HG03571 (cell line): ENCODE results near the gene NYAP1.
"Not testable (repeated sequence)": the region's sequence is repeated elsewhere in the genome, so short reads cannot be mapped to it uniquely, and the experiment has no call there.

ENCODE experiments used
- ATAC-seq: cut with Tn5 transposase; IDR thresholded peaks from one replicate; pipeline ENCODE4 v1.9.1; 2021; ENCODE audit not compliant: unreplicated experiment

Gene NYAP1

DNA sequence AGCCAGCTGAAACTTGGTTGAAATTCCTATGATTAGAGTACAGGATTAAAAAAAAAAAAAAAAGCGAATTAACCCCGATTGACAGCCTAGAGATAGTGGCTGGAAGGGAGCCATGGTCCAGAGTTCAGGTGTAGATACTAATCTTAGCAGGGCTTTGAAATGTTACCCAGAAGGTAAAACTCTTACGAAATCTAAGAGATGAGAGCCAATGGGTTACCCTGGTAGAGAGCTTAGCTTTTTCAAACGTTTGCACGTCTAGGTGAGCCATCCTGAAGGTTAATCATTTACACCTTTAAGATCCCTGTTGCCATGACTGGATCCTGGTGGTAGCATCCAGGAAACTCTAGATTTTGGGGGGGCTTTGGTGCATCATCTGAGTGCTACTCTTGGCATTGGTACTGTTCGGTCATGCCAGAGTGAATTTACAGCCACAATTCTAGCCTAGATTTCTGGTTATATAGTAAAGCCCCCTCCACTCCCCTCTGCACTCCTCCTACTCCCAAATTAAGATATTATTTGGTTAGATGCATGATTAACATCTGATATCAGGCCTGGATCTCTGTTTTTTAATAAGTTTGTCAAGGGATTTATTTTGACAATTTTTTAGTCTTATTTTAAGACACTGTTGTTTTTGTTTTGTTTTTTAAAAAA, 56.5 kb downstream of the NYAP1 start:
- ATAC-seq, result no peak

DNA sequence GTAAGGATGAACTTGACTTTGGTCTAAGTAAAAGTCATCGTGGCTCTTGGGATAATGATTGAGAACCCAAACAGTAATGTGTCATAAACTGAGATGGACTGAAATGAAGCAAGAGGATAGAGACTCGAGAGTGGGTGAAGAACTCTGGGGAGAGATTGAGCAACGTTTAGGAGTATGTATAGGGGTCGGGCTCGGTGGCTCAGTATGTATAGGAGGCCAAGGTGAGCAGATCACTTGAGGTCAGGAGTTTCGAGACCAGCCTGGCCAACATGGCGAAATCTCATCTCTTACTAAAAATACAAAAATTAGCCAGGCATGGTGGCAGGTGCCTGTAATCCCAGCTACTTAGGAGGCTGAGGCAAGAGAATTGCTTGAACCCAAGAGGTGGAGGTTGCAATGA, 57.6 kb downstream of the NYAP1 start:
- not testable (repeated sequence) for ATAC-seq

DNA sequence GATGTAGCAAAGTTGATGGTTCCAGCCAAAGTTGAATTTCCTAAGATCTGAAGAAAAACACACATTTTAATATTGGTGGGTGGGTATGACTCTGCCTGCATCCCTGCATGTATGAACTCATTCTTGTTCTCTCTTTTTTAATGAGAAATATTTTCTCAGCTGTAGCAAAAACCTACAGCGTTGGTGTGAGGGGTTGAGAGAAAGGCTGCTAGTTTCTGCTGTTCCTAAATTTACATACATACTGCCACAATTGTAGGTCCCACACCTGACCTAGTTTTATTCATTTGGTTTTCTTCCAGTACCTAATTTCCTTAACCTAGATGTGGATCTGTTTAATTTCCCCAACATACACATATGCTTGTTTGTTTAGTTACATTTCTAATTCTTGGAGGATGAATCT, 59.9 kb downstream of the NYAP1 start:
- ATAC-seq, result no peak

DNA sequence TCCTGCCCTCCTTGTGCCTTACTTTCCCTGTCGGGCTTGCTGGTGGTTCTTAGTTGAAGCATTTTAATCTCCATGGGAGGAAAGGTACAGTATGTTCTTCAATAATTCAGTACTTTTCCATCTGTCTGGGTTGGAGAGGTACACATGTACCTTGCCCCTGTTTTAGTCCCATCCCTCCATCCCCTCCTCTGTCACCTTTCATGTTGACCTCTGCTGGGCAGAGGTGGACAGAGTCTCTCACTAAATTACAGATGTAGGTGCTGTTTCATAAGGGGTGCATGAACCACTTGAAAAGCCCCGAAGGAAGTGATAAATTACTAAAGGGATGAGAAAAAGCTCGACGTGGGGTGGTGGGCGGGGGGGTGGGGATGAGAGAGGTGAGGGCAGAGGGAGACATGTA, 60.7 kb downstream of the NYAP1 start:
- no peak for ATAC-seq
